Measurements from ENCODE around the gene SSC5D.

The SSC5D gene

DNA sequence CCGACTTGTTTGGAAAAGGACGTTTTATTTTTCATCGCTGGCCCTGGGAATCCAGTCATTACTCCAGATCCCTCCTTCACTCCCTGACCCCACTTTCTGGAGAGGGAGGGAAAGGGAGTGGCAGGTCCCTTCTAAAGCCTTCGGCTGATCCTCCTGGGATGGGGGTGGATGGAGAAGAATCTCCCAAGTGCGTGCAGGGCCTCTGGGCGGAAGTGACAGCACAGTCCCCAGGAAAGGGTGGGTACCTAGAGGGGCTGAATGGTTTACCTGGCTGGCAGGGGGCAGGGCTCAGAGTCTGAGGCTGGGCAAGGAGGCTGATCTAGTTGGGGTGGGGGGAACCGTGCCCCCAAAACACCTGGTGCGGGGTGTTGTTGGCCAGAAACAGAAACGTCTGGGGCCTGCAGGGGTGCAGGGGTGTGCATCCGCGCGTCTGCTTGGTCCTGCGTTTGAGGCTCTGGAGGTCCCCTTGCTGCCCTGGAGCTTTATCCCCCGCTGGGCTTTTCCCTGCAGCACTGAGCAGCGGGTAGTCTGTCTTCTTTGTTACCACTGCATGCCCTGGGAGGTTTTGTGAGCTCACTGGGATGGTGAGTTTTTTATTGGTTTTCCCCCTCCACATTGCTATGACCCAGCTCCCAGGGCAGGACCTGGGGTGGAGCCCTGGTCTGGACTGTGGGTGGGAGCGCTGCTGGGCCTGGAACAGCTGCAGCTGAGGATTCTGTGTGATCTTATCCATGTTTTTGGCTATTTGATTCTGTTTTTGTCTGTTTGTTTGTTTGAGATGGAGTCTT lies 14.8 kb upstream of the SSC5D start:
- DNase-seq (ENCODE audit: low read depth): no peak

DNA sequence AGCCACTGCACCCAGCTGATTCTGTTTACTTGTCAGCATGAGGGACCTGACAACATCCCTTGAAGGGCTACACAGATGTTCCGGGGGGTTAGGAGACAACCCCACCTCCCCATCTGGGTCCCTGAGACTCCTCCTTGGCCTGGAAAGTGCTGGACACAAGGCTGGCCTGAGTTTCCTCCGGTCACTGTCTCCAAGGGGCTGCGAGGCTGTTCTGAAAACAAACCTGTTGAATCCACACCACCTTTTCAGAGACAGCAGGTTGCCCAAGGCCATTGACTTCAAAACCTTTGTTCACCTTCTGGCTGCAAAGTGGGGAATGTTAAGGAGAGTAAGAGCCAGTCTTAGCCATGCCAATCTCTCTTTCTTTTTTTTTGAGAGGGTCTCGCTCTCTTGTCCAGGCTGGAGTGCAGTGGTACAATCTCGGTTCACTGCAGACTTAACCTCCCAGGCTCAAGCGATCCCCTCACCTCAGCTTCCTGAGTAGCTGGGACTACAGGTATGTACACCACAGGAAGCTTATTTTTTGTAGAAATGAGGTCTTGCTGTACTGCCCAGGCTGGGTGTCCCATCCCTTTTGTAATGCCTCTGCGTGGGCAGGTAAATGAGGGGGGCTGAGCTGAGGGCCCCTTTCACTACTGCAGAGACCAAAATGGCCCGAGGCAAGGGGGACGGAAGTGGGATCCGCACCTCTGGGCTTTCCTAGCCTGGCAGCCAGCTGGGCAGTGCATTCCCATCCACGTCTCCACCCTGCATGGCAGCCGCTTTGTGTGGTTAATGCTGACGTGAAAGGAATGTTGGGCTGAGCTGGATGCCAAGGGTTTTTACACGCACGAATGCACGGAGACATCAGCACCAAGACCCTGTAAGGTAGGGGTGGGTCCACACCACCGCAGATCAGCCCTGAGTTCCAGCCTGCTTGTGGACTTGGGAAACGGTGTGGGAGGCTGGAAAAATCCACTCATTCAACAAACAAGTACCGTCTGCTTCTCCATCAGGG lies 13.7 kb upstream of the SSC5D start:
- no peak for DNase-seq (ENCODE audit: low read depth)

DNA sequence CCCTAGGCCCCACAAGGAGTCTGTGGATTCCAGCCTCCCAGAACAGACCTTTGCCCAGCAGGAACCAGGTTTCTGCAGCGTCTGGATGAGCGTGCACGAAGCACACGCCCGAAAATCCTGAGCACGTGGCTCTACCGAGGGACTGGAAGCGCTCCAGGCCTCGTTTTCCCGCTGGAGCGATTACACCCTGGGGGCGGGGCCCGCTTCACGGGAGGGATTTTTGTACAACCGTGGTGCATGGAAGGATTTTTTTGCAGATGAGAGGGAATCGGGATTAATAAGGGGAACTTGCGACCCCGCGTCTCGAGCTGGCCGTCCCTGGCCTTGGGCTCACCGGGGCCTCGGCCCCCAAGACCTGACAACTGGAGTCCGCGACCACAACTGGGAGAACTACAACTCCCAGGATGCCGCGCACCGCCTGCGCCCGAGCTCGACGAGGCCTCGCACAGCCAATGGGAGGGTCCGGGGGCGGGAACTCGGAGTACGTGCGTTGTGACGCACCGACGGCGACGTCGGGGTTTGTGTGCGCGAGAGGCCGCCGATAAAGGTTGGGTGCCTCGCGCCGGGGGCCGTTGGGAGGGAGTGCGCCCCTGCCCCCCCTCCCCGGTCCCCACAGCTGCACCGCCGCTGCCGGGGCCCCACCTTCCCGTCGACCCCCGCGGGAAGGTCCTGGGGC lies 12.0 kb upstream of the SSC5D start, which contains the start of gene ZNF628:
Gene ZNF628 (plus strand): TSS at position 518 of the 676 bp plus-strand sequence. CDS start 3,294 bp downstream, outside the sequence.
- peak; percentile 88 for DNase-seq (ENCODE audit: low read depth)

DNA sequence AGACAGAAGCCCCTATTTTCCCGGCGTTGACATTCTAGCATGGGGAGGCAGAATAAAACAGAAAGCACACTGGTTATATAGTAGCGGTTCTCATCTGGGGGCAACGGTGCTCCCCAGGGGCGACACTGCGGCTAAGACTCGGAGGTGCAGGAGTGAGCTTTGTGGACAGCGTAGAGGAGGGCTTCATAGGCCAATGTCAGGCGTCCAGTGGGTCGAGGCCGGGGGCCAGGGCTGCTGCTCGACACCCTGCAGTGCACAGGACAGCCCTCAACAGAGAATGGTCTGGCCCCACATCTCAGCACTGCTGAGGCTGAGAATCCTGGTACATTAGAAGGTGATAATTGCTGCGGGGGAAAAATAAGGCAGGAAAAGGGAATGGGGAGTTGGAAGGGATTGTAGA lies 10.3 kb upstream of the SSC5D start:
- no peak for DNase-seq (ENCODE audit: low read depth)

DNA sequence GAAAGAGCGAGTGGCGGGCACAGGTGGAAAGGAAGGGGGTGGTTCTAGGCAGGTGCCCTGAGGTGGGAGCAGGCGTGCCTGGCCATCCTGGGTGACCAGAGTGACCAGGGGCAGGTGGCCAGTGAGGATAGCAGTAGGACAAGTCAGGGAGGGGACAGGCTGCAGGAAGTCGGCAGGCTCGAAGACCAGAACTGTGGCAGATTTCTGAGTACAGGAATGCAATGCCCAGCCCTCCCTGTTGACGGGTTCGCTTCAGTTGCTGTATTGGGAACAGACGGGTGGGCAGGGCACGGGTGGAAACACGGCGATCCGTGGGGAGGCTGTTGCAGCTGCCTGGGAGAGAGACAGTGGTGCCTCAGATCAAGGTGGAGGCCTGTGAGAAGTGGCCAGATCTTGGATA lies 9.9 kb upstream of the SSC5D start:
- DNase-seq (ENCODE audit: low read depth): no peak

DNA sequence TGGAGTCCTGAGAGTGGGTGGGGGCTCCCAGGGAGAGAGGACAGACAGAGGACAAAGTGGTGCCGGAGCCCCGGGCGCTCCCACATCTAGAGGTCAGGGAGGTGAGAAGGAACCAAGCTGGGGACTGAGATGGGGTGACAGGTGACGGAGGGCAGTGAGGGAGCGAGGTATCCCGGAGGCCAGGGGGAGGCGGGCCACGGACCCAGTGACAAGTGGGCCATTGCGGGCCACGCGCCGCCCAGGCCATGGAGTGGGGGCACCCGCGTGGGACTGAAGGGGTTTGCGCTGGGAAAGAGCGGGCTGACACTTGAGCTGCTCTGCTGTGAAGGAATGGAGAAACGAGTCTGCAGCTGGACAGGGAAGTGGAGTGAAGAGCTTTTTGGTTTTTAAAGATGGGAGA lies 9.2 kb upstream of the SSC5D start:
- no peak for DNase-seq (ENCODE audit: low read depth)

DNA sequence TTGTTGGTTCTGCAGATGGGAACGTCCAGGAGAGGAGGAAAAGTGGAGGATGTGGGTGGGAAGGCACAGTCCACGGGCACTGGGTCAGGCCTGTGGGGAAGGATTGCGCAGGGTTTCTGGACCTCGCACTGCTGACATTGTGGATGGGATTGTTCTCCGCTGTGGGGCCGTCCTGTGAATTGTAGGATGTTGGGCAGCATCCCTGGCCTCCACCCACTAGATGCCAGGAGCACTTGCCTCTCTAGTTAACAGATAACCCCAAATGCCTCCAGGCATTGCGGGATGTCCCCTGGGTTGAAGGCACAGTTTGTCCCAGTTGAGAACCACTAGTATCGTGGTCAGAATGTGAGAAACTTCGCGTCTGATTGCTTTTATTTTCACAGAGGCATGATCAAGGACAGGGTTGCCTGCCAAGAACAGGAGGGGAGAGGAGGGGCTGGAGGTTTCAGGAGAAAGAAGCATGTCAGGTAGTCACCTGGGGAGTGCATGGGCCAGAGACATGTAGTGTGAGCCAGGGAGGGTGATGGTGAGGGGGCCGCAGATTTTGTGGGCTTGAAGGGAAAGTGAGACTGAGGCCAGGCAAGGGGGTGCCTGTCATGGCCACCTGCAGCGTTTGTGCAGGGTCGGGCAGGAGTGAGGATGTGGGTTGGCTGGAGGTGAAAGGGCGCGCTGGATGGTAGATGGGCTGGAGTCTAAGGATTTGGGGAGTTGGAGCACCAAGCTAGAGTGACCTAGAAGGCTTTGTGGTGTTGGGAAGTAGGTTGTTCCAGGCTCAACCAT lies 8.6 kb upstream of the SSC5D start:
- no peak for DNase-seq (ENCODE audit: low read depth)

DNA sequence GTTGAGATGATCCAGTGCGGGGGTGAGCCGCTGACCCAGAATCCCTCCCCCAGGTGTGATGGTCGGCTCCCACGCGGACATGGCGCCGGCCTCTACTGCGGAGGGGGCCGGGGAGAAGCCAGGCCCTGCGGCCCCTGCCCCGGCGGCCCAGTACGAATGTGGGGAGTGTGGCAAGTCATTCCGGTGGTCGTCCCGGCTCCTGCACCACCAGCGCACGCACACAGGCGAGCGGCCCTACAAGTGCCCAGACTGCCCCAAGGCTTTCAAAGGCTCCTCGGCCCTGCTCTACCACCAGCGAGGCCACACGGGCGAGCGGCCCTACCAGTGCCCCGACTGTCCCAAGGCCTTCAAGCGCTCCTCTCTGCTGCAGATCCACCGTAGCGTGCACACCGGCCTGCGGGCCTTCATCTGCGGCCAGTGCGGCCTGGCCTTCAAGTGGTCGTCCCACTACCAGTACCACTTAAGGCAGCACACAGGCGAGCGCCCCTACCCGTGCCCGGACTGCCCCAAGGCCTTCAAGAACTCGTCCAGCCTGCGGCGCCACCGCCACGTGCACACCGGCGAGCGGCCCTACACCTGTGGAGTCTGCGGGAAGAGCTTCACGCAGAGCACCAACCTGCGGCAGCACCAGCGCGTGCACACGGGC lies 7.0 kb upstream of the SSC5D start:
- no peak for DNase-seq (ENCODE audit: low read depth)

DNA sequence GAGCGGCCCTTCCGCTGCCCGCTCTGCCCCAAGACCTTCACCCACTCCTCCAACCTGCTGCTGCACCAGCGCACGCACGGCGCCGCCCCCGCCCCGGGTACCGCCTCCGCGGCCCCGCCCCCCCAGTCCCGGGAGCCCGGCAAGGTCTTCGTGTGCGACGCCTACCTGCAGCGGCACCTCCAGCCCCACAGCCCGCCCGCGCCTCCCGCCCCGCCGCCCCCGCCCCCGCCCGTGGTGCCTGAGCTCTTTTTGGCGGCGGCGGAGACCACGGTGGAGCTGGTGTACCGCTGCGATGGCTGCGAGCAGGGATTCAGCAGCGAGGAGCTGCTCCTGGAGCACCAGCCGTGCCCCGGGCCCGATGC lies 6.5 kb upstream of the SSC5D start:
- DNase-seq (ENCODE audit: low read depth): no peak

DNA sequence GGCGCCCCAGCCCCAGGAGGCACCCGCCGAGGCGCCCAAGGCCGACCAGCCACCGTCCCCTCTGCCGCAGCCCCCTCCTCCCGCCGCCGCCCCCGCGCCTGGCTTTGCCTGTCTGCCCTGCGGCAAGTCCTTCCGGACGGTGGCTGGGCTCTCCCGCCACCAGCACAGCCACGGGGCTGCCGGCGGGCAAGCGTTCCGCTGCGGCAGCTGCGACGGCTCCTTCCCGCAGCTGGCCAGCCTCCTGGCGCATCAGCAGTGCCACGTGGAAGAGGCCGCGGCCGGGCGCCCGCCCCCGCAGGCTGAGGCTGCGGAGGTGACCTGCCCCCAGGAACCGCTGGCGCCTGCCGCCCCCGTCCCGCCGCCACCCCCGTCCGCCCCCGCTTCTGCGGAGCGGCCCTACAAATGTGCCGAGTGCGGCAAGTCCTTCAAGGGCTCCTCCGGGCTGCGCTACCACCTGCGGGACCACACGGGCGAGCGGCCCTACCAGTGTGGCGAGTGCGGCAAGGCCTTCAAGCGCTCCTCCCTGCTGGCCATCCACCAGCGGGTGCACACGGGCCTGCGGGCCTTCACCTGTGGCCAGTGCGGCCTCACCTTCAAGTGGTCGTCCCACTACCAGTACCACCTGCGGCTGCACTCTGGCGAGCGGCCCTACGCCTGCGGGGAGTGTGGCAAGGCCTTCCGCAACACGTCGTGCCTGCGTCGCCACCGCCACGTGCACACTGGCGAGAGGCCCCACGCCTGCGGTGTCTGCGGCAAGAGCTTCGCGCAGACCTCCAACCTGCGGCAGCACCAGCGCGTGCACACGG lies 5.9 kb upstream of the SSC5D start:
- DNase-seq (ENCODE audit: low read depth): no peak

DNA sequence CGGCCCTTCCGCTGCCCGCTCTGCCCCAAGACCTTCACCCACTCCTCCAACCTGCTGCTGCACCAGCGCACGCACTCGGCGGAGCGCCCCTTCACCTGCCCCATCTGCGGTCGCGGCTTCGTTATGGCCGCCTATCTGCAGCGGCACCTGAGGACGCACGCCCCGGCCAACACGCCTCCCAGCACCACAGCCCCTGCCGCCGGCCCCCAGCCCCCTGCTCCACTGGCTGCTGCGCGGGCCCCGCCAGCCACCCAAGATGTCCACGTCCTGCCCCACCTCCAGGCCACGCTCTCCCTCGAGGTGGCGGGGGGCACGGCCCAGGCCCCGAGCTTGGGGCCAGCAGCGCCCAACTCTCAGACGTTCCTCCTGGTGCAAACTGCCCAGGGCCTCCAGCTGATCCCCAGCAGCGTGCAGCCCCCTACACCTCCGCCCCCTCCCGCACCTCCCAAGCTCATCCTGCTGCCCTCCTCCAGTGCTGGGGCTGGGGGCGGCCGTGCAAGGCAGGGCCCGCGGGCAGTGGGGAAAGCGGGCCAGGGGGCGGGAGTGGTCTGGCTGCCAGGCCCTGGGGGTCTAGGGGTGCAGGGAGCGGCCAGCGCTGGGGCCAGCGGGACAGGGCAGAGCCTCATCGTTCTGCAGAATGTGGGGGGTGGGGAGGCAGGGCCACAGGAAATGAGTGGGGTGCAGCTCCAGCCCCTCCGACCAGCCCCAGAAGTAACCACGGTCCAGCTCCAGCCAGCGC lies 5.1 kb upstream of the SSC5D start:
- DNase-seq (ENCODE audit: low read depth): no peak

DNA sequence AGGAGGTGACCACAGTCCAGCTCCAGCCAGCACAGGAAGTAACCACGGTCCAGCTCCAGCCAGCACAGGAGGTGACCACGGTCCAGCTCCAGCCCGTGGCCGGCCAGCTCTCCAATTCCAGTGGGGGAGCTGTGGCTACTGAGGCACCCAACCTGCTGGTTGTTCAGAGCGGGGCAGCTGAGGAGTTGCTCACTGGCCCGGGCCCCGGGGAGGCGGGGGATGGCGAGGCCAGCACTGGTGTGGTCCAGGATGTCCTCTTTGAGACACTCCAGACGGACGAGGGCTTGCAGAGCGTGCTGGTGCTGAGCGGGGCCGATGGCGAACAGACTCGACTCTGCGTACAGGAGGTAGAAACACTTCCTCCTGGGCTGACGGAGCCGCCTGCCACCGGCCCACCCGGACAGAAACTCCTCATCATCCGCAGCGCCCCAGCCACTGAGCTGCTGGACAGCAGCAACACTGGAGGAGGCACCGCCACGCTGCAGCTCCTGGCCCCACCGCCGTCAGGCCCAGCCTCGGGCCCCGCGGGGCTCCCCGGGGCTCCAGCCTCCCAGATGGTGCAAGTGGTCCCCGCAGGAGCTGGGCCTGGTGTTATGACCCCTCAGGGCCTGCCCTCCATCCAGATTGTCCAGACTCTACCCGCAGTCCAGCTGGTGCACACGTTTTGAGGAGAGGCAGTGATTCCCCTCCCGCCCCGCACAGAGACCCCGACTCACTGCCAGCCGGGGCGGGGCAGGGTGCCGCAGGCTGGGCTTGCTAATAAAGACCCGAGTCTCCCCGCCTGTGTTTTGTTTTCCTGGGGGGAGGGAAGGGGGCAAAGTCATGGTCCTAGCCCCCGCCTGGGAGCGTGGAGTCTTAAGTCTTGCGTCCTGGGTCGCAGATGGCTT lies 4.3 kb upstream of the SSC5D start:
- DNase-seq (ENCODE audit: low read depth): no peak

DNA sequence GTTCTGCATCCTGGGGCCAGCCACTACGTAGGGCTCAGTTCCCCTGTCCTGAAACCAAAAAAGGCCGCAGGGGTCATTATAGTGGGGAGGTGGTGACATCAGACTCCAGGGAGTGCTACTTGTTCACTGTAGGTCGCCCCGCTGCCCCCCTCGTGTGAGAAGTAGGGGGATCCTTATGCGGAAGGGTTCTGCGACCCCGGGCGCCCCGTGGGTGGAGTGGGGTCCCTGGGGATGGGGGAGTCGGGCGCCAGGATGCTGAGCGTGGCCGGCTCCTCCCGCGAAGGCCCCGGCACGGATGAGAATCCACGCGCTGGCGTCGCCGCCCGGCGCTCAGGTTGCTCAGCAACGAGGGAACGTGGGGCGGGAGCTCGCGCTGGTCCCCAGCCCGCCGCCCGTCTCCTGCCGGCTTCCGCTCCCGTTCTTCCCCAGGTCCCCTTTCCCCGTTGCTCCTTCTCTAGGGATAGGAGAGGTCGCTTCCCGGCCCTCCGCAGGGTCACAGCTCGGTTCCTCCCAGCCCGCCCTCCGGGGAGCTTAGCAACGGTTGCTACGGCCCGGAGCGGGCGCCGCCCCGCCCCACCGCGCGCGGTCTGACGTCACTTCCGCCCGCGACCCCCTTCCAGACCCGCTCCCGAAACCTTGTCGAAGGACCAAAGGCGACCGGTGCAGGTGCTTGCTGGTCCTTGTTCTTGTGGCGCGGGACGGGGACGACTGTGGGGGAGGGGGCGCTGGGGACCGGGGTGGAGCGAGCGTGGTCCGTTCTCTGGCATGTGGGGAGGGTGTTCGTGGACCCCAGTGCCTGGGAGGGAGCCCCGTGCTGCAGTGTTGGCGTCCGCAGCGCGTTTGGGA lies 3.4 kb upstream of the SSC5D start, which contains the start of gene NAT14:
Gene NAT14 (plus strand): TSS at position 596 of the 846 bp plus-strand sequence. CDS start 521 bp downstream, outside the sequence.
- no peak for DNase-seq (ENCODE audit: low read depth)

DNA sequence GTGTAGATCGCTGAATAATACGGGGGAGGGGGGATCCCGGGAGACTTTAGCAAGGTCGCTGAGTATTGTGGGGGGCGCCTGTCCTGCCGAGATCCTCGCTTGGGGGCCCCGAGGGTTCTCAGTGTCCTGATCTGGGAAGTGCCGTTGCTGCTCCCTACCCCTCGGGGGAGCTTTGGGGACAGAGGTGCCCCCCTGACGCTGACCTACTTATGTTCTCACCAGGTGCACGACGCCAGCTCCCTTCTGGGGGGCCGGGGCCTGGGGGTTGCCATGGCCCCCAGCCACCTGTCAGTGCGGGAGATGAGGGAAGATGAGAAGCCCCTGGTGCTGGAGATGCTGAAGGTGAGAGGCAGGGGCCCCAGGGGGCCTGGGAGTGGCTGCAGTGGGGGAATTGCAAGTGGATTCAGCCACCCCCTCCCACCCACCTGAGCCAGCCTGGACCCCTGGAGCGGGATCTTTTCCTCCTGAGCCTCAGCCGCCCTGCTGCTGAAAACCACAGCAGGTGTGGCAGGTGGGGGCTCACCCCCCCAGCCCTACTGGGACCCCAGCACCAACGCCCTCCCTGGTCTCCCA lies 2.7 kb upstream of the SSC5D start:
- no peak for DNase-seq (ENCODE audit: low read depth)

DNA sequence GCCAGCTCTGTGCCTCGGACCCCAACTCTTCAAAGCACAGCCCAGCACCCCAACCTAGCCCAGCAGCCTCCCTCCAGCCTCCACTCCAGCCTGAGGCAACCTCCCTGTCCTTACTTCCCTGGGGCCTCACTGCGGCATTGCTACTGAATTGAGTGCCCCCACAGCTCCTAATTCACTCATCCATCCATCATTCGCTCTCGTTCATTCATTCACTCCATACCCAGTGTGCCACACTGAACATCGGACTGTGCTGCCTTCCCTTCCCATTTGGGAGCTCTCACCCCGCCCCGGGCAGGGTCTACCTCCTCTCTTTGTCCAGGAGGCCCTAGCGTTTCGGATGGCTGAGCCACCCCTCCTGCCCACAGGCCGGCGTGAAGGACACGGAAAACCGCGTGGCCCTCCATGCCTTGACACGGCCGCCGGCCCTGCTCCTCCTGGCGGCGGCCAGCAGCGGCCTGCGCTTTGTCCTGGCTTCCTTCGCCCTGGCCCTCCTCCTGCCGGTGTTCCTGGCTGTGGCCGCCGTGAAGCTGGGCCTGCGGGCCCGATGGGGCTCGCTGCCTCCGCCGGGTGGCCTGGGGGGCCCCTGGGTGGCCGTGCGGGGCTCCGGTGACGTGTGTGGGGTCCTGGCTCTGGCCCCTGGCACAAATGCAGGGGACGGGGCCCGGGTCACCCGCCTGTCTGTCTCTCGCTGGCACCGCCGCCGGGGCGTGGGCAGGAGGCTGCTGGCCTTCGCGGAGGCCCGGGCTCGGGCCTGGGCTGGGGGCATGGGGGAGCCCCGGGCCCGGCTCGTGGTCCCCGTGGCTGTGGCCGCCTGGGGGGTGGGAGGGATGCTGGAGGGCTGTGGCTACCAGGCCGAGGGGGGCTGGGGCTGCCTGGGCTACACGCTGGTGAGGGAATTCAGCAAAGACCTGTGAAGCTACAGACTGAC lies 1.9 kb upstream of the SSC5D start:
- no peak for DNase-seq (ENCODE audit: low read depth)
